Measurements from ENCODE around the gene RFLNA. TPM values are rescaled to one million over a fixed set of nuclear protein-coding genes. Genes with fewer than 3 reads are reported as not detected.
A peak's percentile ranks its signal among the peaks of the same experiment; 100 is the strongest.
"Not testable (repeated sequence)": the region's sequence is repeated elsewhere in the genome, so short reads cannot be mapped to it uniquely, and the experiment has no call there.

Gene RFLNA
- total RNA-seq, 1 donor from 2014 or later = 0.69 TPM

- no peak overlapping the region for H3K4me3 ChIP-seq (ENCODE audit: low read depth, low read length)
- TF ChIP-seq, protein P1, sequence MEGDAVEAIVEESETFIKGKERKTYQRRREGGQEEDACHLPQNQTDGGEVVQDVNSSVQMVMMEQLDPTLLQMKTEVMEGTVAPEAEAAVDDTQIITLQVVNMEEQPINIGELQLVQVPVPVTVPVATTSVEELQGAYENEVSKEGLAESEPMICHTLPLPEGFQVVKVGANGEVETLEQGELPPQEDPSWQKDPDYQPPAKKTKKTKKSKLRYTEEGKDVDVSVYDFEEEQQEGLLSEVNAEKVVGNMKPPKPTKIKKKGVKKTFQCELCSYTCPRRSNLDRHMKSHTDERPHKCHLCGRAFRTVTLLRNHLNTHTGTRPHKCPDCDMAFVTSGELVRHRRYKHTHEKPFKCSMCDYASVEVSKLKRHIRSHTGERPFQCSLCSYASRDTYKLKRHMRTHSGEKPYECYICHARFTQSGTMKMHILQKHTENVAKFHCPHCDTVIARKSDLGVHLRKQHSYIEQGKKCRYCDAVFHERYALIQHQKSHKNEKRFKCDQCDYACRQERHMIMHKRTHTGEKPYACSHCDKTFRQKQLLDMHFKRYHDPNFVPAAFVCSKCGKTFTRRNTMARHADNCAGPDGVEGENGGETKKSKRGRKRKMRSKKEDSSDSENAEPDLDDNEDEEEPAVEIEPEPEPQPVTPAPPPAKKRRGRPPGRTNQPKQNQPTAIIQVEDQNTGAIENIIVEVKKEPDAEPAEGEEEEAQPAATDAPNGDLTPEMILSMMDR (conservative IDR thresholded peaks at IDR 0.05; ENCODE audit: low read depth, low read length) = no peak
- DNase-seq (ENCODE audit: low read depth) = no peak
These were observed 23.6 kb downstream of the RFLNA start for GRCh38 chr12:124318278-124319020.

GRCh38 chr12:124319368-124320050 is 24.6 kb downstream of the RFLNA start:
- no peak overlapping the region for H3K4me3 ChIP-seq (ENCODE audit: low read depth, low read length)
- DNase-seq (ENCODE audit: low read depth) = no peak
- TF ChIP-seq, protein P1 (conservative IDR thresholded peaks at IDR 0.05; ENCODE audit: low read depth, low read length) = no peak

DNA sequence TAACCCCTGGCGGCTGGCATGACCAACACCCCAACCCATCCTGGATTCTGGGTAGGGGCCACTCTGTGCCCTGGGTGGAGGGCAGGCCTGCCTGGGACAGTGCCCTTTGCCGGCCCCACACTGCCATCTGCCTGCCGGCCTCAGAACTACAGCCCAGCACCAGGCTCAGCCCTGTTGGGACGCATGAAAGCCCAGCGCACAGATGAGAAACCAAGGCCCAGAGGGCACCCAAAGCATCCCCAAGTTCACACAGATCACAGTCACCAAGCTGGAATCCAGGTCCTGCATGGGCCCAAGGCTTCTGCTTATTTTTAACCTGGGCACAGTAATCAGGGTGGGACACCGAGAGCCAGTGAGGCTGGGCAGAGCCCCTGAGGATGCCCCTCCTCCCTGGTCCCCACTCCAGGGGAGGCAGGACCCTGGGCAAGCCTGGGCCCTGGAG is 26.2 kb downstream of the RFLNA start:
- no peak for DNase-seq (ENCODE audit: low read depth)
- no peak overlapping the region for H3K4me3 ChIP-seq (ENCODE audit: low read depth, low read length)
- TF ChIP-seq, protein P1 (conservative IDR thresholded peaks at IDR 0.05; ENCODE audit: low read depth, low read length) = peak; percentile 95

- TF ChIP-seq, protein P1 (conservative IDR thresholded peaks at IDR 0.05; ENCODE audit: low read depth, low read length) = no peak
These were observed 26.8 kb downstream of the RFLNA start for GRCh38 chr12:124321556-124322270.

GRCh38 chr12:124322271-124322998 is 27.5 kb downstream of the RFLNA start:
- no peak for DNase-seq (ENCODE audit: low read depth)
- no peak overlapping the region for H3K4me3 ChIP-seq (ENCODE audit: low read depth, low read length)
- TF ChIP-seq, protein P1 (conservative IDR thresholded peaks at IDR 0.05; ENCODE audit: low read depth, low read length) = no peak

More at GRCh38 chr12:124321556-124322270, 26.8 kb downstream of the RFLNA start:
- no peak overlapping the region for H3K4me3 ChIP-seq (ENCODE audit: low read depth, low read length)
- no peak for DNase-seq (ENCODE audit: low read depth)

DNA sequence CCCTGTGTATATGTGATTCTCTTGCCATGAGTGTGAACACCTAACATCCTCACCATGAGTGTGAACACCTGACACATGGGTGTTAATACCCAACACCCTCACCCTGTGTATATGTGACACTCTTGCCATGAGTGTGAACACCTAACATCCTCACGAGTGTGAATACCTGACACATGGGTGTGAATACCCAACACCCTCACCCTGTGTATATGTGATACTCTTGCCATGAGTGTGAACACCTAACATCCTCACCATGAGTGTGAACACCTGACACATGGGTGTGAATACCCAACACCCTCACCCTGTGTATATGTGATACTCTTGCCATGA is 28.1 kb downstream of the RFLNA start:
- H3K4me3 ChIP-seq (ENCODE audit: low read depth, low read length); DNase-seq (ENCODE audit: low read depth): not testable (repeated sequence)
